GM21619 (cell line): ENCODE results near the gene RPP25L.

ENCODE experiments used
- ATAC-seq: cut with Tn5 transposase; IDR thresholded peaks from one replicate; pipeline ENCODE4 v1.9.1; 2021; ENCODE audit not compliant: unreplicated experiment

RPP25L gene

GRCh38 chr9:34571481-34571810 is 40.5 kb downstream of the RPP25L start:
- ATAC-seq = no peak

DNA sequence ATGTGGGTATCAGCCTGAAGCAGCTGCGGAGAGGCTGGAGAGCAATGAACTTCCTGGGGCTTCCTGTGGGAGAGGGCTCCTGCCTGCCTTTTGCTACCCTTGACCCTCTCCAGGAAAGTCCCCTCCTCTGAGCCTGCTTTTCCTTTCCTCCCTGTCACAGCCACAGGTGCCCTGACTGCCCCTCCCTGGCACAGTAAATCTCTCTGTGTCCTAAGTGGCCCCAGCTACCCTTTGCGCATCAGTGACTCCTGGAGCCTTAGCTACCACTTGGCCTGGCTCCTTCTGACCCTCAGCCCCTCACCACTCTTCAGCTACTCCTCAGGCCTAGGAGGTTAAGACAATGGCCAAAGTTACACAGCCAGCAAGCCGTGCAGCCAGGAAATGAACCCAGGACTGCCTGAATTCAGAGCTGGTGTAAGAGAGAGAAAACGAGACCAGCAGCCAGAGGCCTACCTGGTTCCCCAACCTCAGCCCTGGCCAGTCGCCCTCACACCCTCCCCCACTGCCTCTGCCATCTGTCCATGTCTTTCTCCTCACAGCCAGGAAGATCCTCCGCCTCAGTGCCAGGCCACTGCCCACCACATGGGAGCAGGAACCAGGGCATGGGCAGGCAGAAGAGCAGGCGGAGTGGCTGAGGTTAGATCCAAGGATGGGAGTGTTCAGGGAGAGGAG is 41.0 kb downstream of the RPP25L start:
- no peak for ATAC-seq

GRCh38 chr9:34570376-34570775 is 41.5 kb downstream of the RPP25L start:
- ATAC-seq = no peak

DNA sequence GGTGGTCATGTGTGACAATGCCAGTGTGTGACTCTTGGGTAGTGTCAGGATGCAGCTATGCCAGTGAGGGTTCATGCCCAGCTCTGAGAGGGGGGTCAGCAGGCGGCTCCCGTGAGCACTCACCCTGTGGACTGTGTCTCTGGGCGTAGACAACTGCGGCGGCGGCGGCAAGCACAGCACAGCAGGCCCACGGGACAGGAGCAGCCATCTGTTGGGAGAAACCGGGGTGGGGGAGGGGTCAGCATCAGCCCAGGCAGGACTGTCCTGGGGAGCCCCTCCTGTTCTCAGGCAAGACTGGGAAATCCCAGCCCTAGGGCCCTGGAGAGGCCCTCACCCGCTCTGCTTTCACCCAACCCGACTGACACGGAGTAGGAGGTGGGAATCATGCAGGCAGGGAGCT is 43.1 kb downstream of the RPP25L start:
- no peak for ATAC-seq

DNA sequence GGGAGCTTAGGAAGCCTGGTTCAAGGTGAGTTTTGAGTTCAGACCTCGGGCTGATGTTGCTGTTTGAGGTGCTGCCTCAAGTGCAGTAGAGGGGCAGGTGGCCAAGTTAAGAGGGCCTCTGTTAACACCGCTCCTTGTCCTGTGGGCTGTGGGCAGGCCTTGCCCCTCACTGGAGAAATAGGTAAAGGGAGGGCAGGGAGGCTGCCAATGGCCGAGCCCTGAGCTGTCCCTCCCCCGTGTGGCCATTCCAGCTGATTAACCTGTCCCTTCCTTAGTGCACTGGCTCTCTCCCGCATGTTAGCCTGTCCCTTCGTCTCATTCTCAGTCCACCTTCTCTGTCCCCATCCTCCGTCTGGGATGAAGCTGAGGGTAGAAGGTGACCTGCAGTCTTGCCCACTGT is 43.8 kb downstream of the RPP25L start:
- ATAC-seq = no peak

DNA sequence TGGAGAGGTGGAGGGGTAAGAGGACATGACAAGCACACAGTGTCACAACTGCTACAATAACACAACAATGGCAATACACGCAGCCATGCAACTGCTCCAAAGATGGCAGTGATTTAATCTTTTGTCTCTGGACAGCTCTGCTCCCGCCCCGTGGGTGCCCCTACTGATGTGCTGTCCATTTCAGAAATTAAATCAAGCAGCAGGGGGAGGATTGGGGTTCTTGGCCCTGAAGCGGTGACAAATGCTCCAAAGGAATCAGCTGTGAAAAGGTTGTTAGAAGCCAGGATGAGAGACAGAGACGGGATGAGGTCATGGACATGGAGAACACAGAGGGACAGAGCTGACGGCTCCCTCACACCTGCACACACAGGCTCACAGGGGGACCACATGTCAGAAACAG is 44.9 kb downstream of the RPP25L start:
- ATAC-seq = no peak

GRCh38 chr9:34566322-34566721 is 45.6 kb downstream of the RPP25L start:
- ATAC-seq = no peak

DNA sequence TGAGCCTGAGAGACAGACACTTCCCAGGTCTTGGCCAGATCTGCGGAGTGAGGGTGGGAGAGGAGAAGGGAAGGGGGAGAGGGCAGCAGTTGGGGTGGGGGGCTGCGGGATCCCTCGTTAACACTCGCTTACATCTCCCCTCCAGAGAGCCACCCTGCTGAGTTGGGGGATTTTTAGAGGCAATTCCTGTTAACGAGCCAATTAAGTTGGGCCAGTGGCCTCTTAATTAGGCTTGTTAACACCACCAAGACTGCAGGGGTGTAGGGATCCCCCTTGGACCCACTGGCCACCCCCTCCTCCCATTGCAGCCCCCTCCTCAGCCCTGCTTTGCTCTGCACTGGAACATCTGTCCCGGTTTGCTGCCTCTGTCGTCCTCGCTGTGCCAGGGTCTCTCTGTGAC is 46.0 kb downstream of the RPP25L start:
- ATAC-seq = no peak

DNA sequence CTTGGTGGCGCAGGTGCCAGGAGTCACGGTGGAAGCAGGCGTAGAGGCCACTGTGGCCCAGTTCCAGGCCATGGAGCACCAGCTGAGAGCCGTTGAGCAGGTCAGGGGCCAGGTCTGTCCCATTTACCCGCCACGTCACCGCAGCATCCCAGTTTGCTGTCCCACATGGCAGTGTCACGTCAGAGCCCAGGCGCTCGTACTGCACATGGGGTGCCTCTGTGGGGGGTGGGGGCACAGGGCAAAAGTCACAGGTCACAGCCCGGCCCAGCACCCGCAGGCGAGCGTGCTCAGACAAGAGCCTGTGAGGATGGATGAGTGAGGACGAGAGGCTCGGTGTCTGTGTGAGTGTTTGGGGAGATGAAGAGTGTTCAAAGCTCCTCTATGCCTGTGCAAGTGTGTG is 47.3 kb downstream of the RPP25L start:
- no peak for ATAC-seq

DNA sequence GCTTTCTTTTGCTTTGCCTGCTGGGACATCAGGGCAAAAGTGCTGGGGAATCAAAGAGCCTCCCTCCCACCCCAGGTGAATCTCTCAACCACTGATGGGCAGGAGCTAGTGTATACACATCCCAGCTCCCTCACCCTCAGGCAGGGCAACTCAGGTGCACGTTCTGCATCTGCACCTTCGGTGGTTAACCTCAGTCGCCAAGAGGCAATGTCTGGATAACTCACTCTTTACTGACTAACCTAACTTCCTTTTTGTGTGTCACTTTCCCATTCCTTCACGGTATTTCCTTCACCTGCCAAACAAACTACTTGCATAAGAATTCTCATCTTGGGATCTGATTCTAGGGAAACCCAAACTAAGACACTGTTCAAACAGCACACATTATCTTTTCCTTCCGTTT is 48.6 kb downstream of the RPP25L start:
- ATAC-seq = no peak

- ATAC-seq = no peak
Observed at GRCh38 chr9:34562135-34562745, 49.7 kb downstream of the RPP25L start.

GRCh38 chr9:34560599-34561214 is 51.2 kb downstream of the RPP25L start:
- no peak for ATAC-seq
